Trophoblast cell (in vitro differentiated cells and primary cell): ENCODE results near the gene CEP41.

Experiments
- DNase-seq, 2 donors: peaks; one replicate each; pipeline ENCODE4 v3.0.0-alpha.2; 2016
- H2AFZ ChIP-seq: 2 replicates; pipeline ENCODE4 v1.6.1; 2013; ENCODE audit warnings: low read length, moderate library complexity, mild to moderate bottlenecking; ENCODE audit not compliant: insufficient read depth, poor library complexity
- H2AK5ac ChIP-seq: 2 replicates; pipeline ENCODE4 v1.6.1; 2013; ENCODE audit warnings: mild to moderate bottlenecking, low read length
- H2BK120ac ChIP-seq: 2 replicates; pipeline ENCODE4 v1.6.1; 2013; ENCODE audit warnings: low read length, mild to moderate bottlenecking, moderate library complexity; ENCODE audit not compliant: insufficient read depth, poor library complexity
- H2BK12ac ChIP-seq: 2 replicates; pipeline ENCODE4 v1.6.1; 2013; ENCODE audit warnings: mild to moderate bottlenecking, low read length, moderate library complexity
- H2BK5ac ChIP-seq: 2 replicates; pipeline ENCODE4 v1.6.1; 2013; ENCODE audit warnings: low read length, low read depth, moderate library complexity, mild to moderate bottlenecking; ENCODE audit not compliant: poor library complexity
- H3K14ac ChIP-seq: 2 replicates; pipeline ENCODE4 v1.6.1; 2013; ENCODE audit warnings: mild to moderate bottlenecking, low read length
- H3K18ac ChIP-seq: 2 replicates; pipeline ENCODE4 v1.6.1; 2013; ENCODE audit warnings: mild to moderate bottlenecking, low read length
- H3K23ac ChIP-seq: 2 replicates; pipeline ENCODE4 v1.6.1; 2013; ENCODE audit warnings: low read length
- H3K27ac ChIP-seq: 2 replicates; pipeline ENCODE4 v1.5.1; 2013; ENCODE audit warnings: low read depth, mild to moderate bottlenecking, inconsistent platforms, low read length, moderate library complexity
- H3K27me3 ChIP-seq: 2 replicates; pipeline ENCODE4 v1.6.1; 2013; ENCODE audit warnings: inconsistent platforms, mild to moderate bottlenecking, low read length, moderate library complexity; ENCODE audit not compliant: insufficient read depth
- H3K36me3 ChIP-seq, 2 experiments: 1 replicate in 1 of 2; 2 replicates in 1 of 2; pipeline ENCODE4 v1.6.1; 2013; ENCODE audit warnings: low read length in 2 of 2, mild to moderate bottlenecking in 2 of 2, moderate library complexity in 1 of 2; ENCODE audit not compliant: insufficient read depth in 2 of 2, control insufficient read depth in 1 of 2
- H3K4ac ChIP-seq: 2 replicates; pipeline ENCODE4 v1.6.1; 2013; ENCODE audit warnings: low read depth, mild to moderate bottlenecking, low read length, moderate library complexity
- H3K4me1 ChIP-seq, 2 experiments: 1 replicate in 1 of 2; 2 replicates in 1 of 2; pipeline ENCODE4 v1.6.1; 2013; ENCODE audit warnings: low read length in 2 of 2, mild to moderate bottlenecking in 2 of 2, moderate library complexity in 1 of 2; ENCODE audit not compliant: insufficient read depth in 2 of 2, control insufficient read depth in 1 of 2
- H3K4me2 ChIP-seq: 2 replicates; pipeline ENCODE4 v1.6.1; 2013; ENCODE audit warnings: inconsistent platforms, mild to moderate bottlenecking, low read length, moderate library complexity
- H3K4me3 ChIP-seq: 2 replicates; pipeline ENCODE4 v1.5.1; 2013; ENCODE audit warnings: mild to moderate bottlenecking, low read depth, low read length, inconsistent platforms
- H3K79me1 ChIP-seq: one replicate; pipeline ENCODE4 v1.6.1; 2013; ENCODE audit warnings: low read length
- H3K79me2 ChIP-seq: 2 replicates; pipeline ENCODE4 v1.6.1; 2013; ENCODE audit warnings: low read length, mild to moderate bottlenecking; ENCODE audit not compliant: control insufficient read depth, insufficient read depth, poor library complexity
- H3K9ac ChIP-seq: 2 replicates; pipeline ENCODE4 v1.6.1; 2013; ENCODE audit warnings: mild to moderate bottlenecking, low read length
- H3K9me3 ChIP-seq: 2 replicates; pipeline ENCODE4 v1.6.1; 2013; ENCODE audit warnings: low read depth, mild to moderate bottlenecking, control low read depth, inconsistent platforms, low read length; ENCODE audit not compliant: insufficient read depth
- H4K12ac ChIP-seq: 2 replicates; pipeline ENCODE4 v1.6.1; 2013; ENCODE audit warnings: low read depth, mild to moderate bottlenecking, low read length, moderate library complexity
- H4K8ac ChIP-seq: 2 replicates; pipeline ENCODE4 v1.6.1; 2013; ENCODE audit warnings: low read depth, mild to moderate bottlenecking, low read length, moderate library complexity
- H4K91ac ChIP-seq: one replicate; pipeline ENCODE4 v1.6.1; 2013; ENCODE audit warnings: low read depth, mild to moderate bottlenecking, low read length, moderate library complexity
- WGBS: extraction: QIAGEN DNeasy Blood & Tissue Kit; methylation state at CpG from one replicate; pipeline ENCODE4 v1.1.7; 2013; ENCODE audit warnings: missing lambda C conversion rate; ENCODE audit not compliant: insufficient read length, insufficient coverage; ENCODE audit errors: extremely low coverage; 5-methylcytosine and 5-hydroxymethylcytosine counted together

CEP41 gene

DNA sequence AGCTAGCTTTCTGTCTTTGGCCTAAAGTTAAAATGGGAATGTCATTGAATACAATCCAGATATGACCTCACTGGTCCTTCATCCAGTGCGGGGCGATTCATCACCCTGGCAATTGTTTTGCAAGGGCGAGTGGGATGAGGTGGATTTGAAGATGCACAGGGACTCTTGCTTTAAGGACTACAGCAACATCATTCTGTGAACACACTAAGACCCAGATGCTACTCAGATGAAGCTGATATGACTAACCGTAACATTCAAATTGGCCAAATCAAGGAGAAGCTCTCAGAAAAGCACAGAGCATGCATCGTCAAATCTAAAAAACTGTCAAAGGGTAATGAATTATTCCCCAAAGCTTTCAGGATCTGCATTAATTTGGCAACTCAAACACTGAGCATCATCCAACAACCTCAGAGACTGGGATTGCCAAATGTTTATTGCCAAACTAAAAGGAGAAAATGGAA is 47.7 kb downstream of the CEP41 start:
- Histone ChIP-seq H3K18ac (no peak overlapping the region), H3K4me1 (peaks cover 9 to 11% of the 10 kb centered on the region in 2 experiments), H3K79me2 (peaks cover 2% of the 10 kb centered on the region), H2AK5ac (no peak overlapping the region), H4K12ac (no peak overlapping the region), H3K9me3 (no peaks in the 10 kb centered on the region), H2BK120ac (peak overlapping the region; percentile 64), H4K91ac (no peak overlapping the region), H2AFZ (no peak overlapping the region), H3K4ac (no peak overlapping the region), H3K79me1 (peaks cover 8% of the 10 kb centered on the region), H3K9ac (no peak overlapping the region), H3K14ac (peak overlapping the region; percentile 22), H3K36me3 (peaks cover 0 to 2% of the 10 kb centered on the region in 2 experiments), H4K8ac (no peak overlapping the region), H2BK5ac (no peak overlapping the region), H3K27me3 (no peaks in the 10 kb centered on the region), H3K23ac (no peak overlapping the region), H2BK12ac (no peak overlapping the region), H3K4me2 (no peak overlapping the region), H3K27ac (peak overlapping the region; percentile 46), H3K4me3 (no peak overlapping the region)
- no CpG with 5 or more reads among the region's 5 CpGs for WGBS
- DNase-seq = peak in 1 of 2 donors; percentile 19

- Histone ChIP-seq H3K18ac (no peak overlapping the region), H3K4me1 (peaks cover 5 to 6% of the 10 kb centered on the region in 2 experiments), H3K9ac (no peak overlapping the region), H3K14ac (no peak overlapping the region), H4K8ac (no peak overlapping the region), H2AK5ac (no peak overlapping the region), H2AFZ (no peak overlapping the region), H3K4me3 (no peak overlapping the region), H3K79me2 (peaks cover 2% of the 10 kb centered on the region), H3K27ac (no peak overlapping the region), H3K79me1 (peaks cover 5% of the 10 kb centered on the region), H3K9me3 (peaks cover 1% of the 10 kb centered on the region), H3K4ac (no peak overlapping the region), H4K12ac (no peak overlapping the region), H4K91ac (no peak overlapping the region), H3K23ac (no peak overlapping the region), H2BK5ac (no peak overlapping the region), H3K4me2 (no peak overlapping the region), H3K27me3 (no peaks in the 10 kb centered on the region), H2BK120ac (no peak overlapping the region), H2BK12ac (no peak overlapping the region), H3K36me3 (no peaks in the 10 kb centered on the region)
- WGBS = no CpG with 5 or more reads among the region's 1 CpG
- no peak for DNase-seq
These were observed 50.3 kb downstream of the CEP41 start for GRCh38 chr7:130390486-130390885.

GRCh38 chr7:130388671-130389070 is 52.1 kb downstream of the CEP41 start:
- no peak overlapping the region for H3K23ac ChIP-seq
- no peak overlapping the region for H2AK5ac ChIP-seq

GRCh38 chr7:130387628-130388403 is 53.0 kb downstream of the CEP41 start:
- H3K79me1 ChIP-seq = peaks cover 2% of the 10 kb centered on the region
- no peak overlapping the region for H2BK5ac ChIP-seq
- H4K12ac ChIP-seq = no peak overlapping the region
- peaks cover 3% of the 10 kb centered on the region for H3K9me3 ChIP-seq
- no peak overlapping the region for H3K9ac ChIP-seq
- H3K23ac ChIP-seq = no peak overlapping the region
- no peak overlapping the region for H2BK120ac ChIP-seq
- no peak overlapping the region for H3K27ac ChIP-seq
- H2AFZ ChIP-seq = no peak overlapping the region
- H4K91ac ChIP-seq = no peak overlapping the region
- no peak overlapping the region for H3K4me3 ChIP-seq
- no peak overlapping the region for H4K8ac ChIP-seq
- H2AK5ac ChIP-seq = no peak overlapping the region
- H3K79me2 ChIP-seq = no peaks in the 10 kb centered on the region
- no peak overlapping the region for H3K14ac ChIP-seq
- DNase-seq = no peak
- H2BK12ac ChIP-seq = no peak overlapping the region
- H3K36me3 ChIP-seq = no peaks in the 10 kb centered on the region
- no peak overlapping the region for H3K18ac ChIP-seq
- no peak overlapping the region for H3K4me2 ChIP-seq
- H3K4ac ChIP-seq = no peak overlapping the region
- WGBS = no CpG with 5 or more reads among the region's 12 CpGs
- no peaks in the 10 kb centered on the region for H3K4me1 ChIP-seq
- H3K27me3 ChIP-seq = no peaks in the 10 kb centered on the region

More at GRCh38 chr7:130388671-130389070, 52.1 kb downstream of the CEP41 start:
- H3K27ac ChIP-seq = no peak overlapping the region
- H2AFZ ChIP-seq = no peak overlapping the region
- no peak overlapping the region for H3K4me2 ChIP-seq
- H4K91ac ChIP-seq = no peak overlapping the region
- H4K12ac ChIP-seq = no peak overlapping the region
- peaks cover 2% of the 10 kb centered on the region for H3K79me1 ChIP-seq
- H4K8ac ChIP-seq = no peak overlapping the region
- H2BK12ac ChIP-seq = no peak overlapping the region
- H3K4me1 ChIP-seq = no peaks in the 10 kb centered on the region
- H3K9ac ChIP-seq = no peak overlapping the region
- H3K4me3 ChIP-seq = no peak overlapping the region
- no peak overlapping the region for H3K4ac ChIP-seq
- no peaks in the 10 kb centered on the region for H3K36me3 ChIP-seq
- H2BK120ac ChIP-seq = no peak overlapping the region
- no peak overlapping the region for H3K18ac ChIP-seq
- H3K14ac ChIP-seq = no peak overlapping the region
- WGBS = no CpG with 5 or more reads among the region's 2 CpGs
- H3K9me3 ChIP-seq = peaks cover 1% of the 10 kb centered on the region
- no peak overlapping the region for H2BK5ac ChIP-seq
- H3K27me3 ChIP-seq = no peaks in the 10 kb centered on the region
- no peak for DNase-seq
- H3K79me2 ChIP-seq = no peaks in the 10 kb centered on the region
